Measurements from ENCODE around the gene THAP7.

Gene THAP7

DNA sequence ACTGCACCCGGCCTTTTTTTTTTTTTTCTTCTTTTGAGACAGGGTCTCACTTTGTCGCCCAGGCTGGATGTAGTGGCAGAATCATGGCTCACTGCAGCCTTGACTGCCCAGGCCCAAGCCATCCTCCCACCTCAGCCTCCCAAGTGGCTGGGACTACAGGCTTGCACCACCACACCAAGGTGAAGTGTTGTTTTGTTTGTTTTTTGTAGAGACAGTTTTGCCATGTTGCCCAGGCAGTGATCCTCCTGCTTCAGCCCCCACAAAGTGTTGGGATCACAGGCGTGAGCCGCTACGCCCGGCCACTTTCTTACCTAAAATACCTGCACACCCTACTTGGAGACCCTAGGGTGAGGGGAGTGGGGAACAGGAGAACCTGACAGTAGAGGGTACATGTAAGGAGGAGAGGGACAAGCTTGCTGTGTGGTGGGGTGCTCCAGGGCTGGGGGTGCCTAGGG lies 39.4 kb downstream of the THAP7 start:
- no peak for DNase-seq

DNA sequence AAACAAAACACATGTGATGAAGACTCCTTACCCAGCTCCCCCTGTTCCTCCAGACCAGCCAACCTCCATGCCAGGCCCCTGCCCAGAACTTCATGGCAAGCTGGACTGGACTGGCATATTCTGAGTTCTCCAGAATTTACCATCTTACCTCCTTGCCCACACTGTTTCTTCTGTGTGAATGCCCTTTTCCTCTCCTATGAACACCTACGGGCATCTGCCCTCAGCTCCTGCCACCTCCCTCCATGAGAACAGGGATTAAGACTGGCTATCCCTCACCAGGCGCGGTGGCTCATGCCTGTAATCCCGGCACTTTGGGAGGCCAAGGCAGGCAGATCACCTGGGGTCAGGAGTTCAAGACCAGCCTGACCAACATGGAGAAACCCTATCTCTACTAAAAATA lies 41.3 kb downstream of the THAP7 start:
- no peak for DNase-seq

DNA sequence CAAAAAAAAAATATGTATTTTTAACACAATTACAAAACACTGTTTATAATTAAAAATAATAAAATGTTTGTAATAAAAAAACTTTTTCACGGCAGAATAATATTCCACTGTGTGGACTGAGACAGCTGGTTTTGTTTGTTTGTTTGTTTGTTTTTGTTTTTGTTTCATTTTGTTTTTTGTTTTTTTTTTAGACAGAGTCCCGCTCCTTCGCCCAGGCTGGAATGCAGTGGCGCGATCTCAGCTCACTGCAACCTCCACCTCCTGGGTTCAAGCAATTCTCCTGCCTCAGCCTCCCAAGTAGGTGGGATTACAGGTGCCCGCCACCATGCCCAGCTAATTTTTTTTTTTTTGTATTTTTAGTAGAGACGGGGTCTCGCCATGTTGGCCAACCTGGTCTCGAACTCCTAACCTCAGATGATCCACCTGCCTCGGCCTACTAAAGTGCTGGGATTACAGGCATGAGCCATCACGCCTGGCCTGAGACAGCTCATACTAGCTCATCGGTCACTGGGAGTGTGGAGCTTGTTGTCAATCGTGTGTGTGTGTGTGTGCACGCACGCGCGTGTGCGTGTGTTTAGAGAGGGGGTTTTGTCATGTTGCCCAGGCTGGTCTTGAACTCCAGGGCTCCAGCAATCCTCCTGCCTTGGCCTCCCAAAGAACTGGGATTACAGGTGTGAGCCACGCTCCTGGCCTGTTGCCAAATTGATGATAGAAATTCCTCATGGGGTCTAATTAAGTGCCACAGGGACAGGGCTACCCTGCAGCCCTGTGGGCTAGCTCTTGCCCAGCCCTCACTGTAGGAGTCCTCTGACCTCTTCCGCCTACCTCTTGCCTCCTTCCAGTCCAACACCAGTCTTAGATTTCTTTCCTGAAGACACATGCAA lies 42.1 kb downstream of the THAP7 start:
- DNase-seq: no peak

DNA sequence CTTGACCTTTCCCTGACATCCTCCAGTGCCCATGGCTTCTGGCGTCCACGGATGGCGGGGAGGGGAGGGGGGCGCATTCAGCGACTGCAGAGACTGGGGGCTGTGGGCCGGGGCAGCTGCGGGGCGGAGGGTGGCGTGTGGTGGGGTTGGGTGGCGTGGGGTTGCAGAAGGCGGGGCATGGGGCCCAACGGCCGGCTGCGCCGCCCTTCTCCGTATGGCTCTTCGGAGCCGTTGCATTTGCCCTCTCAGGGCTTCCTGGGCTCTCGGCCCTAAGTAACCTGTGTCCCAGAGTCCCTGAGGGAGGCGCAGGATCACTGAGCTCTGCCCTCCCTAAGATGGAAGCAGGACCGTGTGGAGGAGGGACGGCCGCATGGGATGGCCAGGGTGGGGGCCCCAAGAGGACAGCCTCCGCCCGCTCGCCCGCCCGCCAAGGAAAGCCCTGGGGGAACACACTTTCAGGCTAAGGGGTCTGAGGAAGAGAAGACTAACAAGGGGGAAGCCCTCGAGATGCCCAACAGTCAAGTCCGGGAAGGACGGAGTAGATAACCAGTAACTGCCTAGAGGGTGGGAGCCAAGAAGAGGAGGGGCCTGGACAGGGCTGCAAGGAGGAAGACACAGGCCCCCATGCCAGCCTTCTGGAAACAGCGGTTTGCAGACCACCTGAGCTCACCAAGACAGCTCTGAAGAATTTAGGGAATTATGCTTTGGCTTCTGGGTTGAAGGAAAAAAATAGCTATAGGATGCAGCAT lies 44.1 kb downstream of the THAP7 start:
- DNase-seq: no peak

DNA sequence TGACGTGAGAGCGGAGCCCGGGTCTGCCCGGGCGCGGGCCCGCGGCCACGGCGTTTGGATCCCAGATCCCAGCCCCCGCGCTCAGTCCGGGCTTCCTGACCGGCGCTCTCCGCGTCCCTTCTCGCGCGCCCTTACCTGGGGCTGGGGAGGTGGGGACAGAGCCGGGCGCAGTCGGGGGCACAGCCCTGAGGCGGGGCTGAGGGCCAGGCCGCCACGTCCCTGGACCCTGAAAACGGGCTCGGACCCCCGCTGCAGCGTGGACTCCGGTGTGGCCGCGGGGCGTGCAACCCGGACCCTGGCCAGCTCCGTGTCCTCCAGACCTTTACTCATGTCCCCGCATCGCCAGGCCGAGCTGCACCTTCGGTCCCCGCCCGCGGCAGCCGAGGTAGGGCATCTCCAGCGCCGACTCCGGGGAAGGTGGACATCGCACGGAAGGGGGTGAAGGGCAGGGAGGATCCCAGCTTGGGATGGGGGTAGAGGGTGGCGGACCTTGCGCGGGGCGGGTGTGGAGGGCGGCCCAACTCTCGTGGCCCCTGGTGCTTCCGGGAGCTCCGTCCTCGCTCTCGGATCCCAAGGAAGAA lies 44.7 kb downstream of the THAP7 start:
- DNase-seq: no peak

DNA sequence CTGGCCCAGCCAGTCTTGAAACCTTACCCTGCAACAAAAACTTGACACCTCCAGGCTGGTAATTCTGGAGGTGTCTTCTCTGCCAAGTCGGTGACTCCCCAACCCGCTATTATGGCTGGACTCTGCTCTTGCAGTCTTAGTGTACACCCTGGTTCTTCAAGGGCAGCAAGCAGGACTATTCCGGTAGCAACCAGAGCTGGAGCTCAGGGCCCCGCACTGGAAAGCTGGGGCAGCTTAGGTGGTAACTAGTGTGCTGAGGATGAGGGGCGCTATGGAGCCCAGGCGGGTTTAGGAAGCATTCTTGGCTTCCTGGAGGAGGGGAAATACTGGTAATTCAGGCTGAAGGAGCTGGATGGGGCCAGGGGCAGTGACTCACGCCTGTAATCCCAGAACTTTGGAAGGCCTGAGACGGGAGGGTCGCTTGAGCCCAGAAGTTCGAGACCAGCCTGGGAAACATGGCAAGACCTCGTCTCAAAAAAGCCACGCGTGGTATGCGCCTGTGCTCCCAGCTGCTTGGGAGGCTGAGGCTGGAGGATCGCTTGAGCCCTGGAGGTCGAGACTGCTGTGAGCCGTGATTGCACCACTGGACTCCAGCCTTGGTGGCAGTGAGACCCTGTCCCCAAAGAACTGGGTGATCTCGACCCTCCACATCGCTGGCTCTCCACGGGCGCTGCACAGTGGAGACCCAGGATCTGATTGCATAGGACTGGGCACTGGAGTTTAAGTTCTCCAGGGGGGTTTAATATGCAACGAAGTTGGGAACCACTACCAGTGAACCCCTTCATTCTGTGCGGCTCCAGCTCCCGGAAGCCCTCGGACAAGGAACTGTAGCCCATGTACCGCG lies 45.4 kb downstream of the THAP7 start:
- DNase-seq: no peak

DNA sequence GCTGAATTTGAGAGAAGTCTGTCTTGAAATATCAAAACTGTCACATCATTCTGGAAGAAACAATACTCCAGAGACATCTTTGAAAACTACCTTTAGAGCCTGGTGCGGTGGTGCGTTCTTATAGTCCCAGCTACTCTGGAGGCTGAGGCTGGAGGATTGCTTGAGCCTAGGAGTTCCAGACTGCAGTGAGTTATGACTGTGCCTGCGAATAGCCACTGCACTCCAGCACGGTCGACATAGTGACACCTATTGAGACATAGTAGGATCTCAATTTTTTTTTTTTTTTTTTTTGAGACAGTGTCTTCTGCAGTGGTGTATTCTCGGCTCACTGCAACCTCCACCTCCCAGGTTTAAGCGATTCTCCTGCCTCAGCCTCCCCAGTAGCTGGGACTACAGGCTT lies 46.4 kb downstream of the THAP7 start:
- no peak for DNase-seq

DNA sequence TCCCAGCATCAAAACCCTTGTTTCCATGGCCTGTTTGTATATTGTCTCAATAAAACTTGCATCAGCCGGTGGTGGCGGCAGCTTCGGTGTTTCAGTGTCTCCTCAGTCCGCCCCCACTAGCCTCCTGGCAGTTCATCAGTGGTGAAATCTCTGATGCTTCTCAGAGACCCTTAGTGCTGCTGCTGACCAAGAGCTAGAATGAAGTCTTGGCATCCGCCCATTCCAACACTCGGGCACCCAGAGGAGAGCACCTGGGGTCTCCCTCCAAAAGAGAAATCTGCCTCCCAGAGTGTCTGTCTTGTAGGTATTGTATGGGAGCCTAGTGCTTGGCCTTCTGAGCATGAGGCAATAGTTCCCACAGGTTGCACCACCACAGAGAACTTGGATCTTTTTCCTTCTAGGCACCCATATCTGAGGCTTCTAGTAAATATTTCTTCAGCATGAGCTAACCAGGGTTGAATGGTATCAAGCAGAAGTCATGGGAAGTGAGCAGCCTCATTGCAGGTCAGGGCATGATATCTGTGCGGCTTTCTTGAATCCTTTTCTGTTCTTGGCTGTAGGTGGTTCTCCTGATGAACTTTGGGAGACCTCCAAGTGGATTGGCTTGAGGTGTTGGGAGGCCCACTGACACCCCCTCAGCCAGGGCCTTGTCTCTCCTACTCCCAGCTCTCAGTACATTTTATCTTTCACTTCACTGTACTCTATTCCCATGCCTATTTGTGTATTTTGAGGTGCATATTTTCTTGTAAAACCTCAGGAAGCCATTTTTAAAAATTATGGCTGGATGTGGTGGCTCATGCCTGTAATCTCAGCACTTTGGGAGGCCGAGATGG lies 48.0 kb downstream of the THAP7 start:
- DNase-seq: no peak

DNA sequence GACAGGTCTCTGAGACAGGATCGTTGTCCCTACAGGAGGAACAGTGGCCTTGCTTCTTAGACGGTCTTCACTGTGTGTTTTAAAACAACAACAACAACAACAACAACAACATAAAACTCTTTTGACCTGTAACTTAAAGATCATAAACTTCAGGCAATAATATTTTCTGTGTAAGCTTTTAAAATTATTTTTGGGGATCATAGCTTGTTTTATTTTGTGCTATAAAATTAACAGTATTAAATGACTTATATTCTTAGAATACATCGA lies 48.6 kb downstream of the THAP7 start:
- no peak for DNase-seq

DNA sequence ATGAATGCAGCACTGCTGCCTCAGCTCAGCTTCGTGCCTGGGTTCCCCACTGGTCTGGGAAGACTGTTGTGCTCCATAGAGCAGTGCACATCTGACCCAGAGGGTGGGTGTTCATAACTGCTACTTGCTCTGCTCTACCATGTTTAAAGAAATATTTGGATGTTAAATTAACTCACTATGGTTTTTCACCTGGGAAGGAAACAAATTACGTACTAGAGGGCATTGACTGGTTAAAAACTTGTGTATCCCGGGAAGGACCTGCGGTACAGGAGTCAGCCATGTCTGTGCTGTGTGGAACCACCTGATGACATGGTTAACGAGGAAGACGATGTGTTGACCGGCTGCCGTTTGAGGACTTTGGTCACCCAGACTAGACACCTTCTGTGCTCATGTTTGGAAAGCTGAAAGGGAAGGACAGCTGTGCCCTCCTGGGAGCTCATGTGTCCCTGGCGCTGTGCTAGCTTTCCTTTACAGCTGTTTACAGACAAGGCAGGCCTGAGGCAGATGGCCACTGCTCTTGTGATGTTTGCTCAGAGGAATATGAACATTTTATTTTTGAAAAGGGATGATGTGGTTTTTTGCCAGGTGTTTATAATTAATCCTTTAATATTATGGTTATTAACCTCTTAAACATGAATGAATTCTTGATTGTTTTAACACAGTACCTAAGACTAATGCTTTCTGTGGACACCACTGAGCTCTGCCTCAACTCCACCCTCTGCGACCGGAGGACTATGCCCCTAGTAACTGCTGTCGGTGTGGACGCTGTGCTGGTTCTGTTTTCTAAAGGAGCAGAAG lies 49.2 kb downstream of the THAP7 start:
- DNase-seq: no peak

DNA sequence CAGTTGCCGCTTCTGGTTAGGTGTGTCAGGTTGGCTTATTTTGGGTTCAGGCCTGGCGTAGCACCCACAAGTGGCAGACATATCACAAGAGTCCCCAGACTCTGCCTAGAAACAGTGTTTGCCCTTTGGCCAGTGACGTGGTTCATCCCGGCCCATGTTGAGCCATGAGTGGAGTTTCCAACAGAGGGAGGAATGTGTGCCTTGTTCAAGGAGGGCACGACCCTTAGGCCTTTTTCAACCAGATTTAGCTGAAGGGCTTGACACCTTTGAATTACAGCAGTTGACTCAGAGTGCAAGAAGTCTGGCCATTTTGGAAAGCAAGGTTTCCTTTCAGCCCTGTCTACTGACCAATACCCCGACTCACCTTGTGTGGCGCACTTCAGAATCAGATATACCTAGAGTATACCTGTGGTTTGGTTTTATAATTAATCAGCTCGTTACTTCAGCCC lies 50.0 kb downstream of the THAP7 start:
- no peak for DNase-seq

DNA sequence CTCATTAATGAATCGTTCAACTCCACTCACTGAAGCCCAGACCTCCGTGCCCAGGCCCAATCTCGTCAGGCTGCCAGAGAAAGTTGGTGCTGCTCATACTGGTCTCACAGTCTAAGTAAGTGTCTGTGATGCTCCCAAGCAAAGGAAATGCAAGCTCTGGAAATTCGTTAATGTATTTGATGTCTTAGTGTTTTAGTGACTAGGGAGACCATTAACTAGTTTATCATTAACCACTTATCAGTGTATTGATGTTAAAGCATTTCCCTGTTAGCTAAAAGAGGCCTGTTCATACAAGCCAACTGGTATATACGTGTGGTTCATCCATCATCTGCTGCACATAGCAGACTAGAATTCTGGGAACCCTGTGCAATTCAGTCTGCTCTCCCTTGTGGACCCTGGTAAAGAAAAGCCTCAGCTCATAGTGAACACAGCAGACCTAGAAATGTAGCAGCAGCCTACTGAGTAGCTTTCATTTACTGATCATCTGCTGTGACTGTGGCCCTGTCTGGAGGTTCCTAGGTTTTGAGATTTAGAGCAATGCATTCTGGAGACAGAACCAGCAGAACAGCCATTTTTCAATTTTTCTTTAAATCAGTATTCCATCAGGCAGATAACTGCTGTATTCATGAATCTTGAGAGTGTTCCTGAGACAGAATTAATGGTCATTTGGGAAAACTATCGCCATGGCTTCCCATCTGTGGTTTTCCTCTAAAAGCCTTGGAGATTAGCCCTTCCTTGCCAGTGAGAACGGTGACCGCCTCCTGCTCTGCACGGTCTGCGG lies 50.6 kb downstream of the THAP7 start:
- no peak for DNase-seq

DNA sequence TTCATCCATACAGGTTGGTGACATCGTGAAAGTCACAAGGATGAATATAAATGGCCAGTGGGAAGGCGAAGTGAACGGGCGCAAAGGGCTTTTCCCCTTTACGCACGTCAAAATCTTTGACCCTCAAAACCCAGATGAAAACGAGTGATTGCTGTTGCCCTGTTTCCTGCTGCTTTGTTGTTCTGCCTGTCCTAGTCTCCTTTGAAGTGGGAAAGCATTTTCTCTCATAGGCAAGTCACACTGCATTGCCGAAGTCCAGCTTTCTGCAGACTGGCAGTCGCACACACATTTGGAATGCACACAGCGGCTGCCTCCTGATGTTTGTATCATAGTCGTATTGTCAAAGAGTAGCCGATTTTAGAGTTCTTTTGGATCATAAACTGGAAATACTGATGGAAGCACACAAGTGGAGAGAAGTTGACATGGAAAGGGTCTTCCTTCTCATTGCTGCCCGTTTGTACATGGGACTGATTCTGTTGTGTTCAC lies 52.2 kb downstream of the THAP7 start:
- no peak for DNase-seq

All from NCI-H1694 treated with DMSO at 0.1 percent for 48 hours (cell line).